GM19023 (cell line): ENCODE data around the gene PDE11A.

Source experiments
- ATAC-seq: cut with Tn5 transposase; IDR thresholded peaks from one replicate; pipeline ENCODE4 v1.9.1; 2021; ENCODE audit warnings: mild to moderate bottlenecking, moderate library complexity; ENCODE audit not compliant: unreplicated experiment

Gene PDE11A

DNA sequence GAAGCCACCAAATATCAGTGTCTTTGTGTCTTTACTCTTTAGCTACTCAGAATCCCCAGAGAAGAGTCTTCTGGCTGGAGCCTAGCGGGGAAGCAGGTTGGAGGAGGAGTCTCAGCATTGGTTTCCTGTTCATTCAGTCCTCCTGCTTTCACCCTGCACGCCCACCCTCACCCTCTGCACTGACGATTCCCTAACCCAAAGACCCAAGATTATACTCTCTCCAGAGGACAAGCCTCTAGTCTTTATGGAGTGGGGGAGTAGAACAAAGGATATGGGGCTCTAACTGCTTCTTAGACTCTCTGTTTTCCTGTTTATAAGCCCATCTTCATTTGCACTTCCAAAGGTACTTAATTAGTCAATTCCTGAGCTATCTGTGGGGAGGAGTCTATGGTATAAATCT is 341.2 kb downstream of the PDE11A start:
- ATAC-seq: no peak

DNA sequence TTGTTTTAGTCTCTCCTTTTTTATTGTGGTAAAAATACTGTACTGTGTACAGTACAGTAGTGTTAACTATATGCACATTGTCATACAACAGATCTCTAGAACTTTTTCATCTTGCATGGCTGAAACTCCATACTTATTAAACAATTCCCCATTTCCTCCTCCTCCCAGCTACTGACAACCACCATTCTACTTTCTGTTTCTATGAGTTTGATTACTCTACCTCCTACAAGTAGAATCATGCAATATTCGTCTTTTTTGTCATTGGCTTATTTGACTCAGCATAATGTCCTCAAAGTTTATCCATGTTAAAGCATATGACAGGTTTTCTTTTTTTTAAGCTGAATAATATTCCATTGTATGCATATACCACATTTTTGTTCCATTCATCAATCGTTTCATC is 341.8 kb downstream of the PDE11A start:
- ATAC-seq: no peak

DNA sequence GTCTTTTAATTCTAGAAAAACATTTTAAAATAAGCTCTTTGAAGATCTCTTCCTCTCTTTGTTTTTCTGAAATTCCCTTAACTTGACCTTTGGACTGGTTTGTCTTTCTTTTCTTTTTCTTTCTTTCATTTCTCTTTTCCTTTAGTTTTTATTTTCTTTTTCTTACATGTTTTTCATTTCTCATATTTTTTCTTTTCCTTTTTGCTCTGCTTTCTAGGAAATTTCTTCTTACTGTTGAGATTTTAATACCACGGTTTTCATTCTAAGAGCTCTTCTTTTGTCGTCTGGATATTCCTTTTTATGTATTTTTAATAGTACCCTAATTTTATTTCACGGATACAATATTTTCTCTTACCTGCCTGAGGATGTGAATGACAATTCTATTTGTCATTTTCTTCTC is 342.2 kb downstream of the PDE11A start:
- ATAC-seq: no peak

DNA sequence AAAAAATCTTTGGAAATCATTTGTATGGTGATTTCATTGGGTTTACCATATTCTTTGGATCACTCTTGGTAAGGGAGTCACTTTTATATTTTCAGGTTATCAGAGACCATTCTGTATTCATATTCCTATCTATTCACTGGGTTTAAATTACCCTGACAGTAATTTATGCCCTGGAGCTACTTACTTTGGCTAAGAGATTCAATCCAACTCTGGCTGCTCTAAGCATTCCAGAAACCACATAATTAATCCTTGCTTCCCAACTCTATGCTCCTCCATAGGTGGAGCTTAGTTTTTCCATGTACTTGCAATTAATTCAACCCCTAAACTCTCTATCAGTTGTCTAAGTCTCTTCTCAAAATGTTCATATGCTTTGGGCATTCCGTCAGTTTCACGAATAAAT is 343.7 kb downstream of the PDE11A start:
- no peak for ATAC-seq

DNA sequence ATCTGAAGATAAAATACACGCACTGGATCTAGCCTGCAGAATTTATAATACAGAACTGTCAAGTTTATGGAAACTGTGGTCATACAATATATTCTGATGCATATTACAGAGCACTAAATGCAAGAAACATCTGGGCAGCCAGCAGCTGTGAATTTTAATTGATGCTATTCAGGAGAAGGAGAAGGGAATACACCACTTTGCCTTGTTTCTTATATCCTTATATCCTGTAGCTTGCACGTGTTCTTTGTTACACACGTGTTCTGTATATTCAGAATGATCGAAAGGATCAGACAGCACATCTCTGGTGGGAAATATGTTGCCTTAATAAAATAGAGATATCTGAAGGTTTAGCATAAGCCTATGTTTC is 344.2 kb downstream of the PDE11A start:
- ATAC-seq: no peak

DNA sequence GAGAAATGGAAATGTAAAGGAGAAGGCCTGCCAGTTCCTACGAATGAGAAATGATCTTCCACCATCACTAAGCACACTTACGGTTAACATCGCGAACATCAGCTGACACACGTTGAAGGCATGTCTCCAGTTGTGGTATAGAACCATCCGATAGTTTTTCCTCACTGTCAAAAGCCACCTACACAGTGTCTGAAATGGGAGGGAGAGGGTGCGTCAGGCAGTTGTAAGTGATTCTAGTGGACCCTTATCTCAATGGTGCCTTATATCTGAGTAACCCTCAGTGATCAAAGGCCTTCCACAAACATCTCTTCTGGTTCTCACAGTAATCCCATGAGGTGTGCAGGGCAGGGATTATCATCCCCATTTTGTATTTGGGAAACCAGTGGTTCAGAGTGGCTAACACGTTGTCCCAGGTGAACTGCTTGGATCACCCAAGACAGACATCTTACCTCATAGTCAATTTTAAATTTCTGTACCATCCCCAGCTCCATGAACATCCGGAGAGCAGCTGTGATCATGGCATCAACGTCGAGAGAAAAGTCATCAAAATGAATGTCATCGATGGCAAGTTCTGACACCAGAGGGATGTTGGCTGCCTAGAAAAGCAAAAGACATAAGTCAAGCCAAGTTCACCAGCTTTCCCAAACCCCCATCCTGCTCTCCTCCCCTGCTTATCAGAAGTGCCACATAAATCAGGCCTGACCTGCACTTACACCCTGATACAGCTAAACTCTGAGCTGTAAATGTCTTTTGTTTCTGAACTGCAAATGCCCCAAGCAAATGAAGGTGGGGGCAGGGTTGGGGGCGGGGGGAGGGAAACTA is 344.8 kb downstream of the PDE11A start:
- no peak for ATAC-seq

DNA sequence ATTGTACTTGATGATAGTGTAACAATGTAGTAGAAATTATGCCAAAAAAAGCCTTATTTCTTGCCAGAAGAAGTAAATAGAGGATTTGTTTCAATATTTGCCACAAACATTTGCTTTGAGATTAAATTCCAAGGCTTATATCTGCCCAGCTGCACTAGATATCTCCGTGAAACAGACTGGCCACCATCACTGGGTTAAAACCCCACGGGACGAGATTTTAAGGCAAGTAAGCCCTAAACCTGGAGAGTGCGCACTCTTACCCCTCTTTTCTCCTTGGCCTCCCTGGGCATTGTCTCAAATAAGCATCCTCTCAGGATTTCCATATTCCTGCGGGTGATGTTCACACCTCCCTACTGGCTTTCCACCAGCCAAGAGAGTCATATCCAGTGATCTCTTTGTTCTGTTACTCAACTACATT is 345.6 kb downstream of the PDE11A start:
- ATAC-seq: no peak

DNA sequence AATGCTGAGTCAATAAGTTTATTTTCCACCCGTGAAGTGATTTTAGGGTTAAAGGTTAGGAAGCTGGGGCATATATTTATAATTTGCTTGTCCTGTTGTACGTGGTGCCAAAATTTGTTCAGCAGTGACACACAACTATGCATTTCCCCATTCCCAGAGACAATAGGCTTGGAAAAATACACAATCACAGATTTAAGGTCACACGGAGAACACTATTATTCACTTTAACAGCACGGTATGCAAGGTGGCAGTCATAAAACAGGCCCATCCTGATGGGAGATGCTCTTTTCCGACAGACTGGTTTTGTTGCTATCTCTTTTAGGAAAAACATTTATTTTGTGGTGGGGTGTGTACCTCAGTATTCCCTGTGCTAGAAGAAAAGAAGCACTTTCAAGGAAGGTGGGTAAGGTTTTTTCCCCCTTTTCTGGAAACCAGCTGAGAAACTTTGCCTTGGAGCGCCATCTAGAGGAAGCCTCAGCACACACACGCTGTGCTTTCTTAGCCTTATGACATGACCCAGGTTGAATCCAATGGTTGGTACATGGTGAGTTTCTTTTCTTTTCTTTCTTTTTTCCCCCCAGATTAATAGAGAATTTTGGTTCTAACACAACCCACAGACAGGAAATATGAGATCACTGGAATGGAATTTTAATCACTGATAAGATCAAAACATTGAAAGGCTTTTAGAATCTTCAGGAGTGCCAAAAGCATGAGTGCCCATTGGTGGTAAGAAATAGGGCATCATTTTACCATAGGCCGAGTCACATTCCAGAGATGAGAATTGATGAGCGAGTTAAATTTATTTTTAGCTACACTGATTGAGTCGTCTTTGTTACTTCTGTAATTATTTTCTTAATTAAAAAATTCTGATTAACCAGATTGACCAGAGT is 347.9 kb downstream of the PDE11A start:
- no peak for ATAC-seq

DNA sequence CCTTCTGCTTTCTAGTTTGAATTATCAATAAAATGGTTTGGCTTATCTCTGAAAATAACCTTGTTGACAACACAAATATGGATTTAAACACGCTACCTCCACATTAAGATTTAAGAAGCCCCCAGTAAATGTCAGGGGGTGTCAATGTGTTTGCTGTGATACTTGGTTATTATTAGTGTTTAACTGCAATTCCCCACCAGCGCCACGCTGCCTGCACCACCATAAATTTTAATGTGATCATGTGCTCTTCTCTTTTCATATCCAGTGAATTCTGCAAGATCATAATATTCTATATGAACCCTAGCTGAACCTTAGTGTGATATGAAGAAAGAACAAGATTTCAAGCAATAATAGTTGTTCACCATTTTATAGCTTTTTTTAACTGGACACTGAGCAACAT is 349.3 kb downstream of the PDE11A start:
- no peak for ATAC-seq

DNA sequence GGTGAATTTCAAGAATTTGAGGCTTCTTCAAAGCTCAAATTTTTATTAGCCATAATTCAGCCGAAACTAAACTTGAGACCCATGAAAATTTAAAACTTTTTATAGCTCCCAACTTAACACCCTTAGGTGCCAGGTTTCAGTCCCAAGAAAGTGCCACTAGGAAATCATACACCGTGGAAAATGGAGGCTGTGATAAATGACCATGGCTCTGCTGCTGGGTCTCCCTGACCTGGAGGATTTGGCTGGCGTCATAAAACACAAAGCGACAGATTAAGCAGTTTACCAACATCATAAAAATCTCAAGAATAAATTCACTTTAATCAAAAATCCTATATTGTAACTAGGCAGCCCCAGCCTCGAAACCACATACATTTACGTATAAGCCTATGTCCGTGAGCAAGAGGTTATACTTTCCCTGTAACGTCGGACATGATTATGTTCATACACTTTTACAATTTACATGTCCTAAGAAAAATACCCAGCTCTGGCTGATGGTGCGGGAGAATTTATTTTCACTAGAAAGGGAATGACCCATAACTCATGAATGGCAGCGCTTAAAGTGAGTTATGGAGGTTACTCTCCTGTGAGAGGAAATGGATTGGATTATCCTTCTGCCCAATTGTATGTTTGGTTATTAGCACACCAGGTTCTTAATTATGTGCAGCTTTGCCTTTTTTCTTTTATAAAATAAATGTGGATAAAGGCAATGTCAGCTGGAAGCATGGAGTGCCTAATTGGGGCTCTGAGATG is 350.6 kb downstream of the PDE11A start:
- ATAC-seq: no peak

DNA sequence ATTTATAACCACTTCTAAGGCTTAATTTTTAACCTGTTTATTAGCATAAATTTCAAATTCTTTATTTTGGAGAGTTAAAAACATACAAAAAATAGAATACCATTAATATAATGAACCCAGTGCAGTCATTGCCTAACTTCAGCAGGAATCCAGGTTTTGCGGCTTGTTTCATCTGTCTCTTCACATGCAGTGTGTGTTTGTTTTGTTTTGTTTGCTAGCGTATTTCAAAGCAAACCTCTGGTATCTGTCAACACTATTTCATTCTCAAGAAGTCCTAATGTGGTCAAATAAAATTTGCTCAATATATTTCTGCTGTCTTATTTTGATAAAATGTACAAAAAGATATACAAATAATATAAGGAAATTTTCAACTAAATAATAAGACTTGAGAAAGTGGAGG is 351.5 kb downstream of the PDE11A start:
- ATAC-seq: no peak

DNA sequence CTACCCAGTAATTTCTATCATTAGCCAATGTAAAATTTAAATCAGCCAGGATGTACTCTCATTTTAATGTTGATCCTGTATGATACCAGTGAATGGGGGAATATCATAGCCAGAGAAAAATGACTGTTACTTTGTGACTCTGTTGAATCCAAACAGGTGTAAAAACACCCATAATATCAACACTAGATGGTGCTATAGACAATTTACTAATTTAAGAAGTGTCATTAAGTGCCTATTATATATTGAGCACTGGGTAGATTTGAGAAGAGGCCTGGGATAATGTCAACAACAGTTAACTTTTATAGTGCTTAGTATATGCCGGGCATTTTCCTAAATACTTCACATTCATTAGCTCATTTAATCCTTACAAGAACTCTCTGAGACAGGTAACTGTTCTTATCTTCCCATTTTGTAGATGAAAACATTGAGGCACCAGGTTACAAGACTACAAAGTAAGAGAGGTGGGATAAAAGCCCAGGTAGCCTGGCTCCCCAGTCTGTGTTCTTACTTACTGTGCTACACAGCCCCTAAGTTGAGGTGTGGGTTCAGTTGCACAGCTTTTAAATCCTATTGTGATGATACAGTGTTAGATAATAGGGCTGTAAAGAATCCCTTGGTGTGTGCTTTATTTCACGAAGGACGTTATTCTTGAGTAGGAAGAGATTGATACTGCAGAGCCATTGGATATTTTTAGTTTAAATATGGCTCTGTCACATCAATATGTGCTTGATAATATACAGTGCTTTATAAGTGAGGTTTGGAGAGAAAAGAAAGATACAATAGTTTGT is 354.6 kb downstream of the PDE11A start:
- ATAC-seq: no peak

DNA sequence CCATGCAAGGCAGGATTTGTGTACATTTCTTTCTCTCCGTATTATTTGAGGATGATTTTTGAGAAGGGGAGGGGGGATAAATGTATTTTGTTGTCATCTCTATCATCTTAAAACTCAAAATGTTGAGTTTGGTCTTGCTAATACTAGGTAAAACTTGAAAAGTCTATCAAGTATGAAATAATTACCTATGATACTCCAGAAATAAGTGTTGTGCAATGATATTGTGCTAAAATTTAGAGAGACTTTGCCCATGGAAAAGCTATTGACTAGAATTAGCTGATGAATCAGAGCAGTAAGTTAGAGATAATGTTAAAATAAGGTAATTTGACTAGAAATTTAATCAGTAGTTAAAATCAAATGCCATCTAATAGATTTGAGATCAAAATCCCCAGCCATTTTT is 356.1 kb downstream of the PDE11A start:
- no peak for ATAC-seq

DNA sequence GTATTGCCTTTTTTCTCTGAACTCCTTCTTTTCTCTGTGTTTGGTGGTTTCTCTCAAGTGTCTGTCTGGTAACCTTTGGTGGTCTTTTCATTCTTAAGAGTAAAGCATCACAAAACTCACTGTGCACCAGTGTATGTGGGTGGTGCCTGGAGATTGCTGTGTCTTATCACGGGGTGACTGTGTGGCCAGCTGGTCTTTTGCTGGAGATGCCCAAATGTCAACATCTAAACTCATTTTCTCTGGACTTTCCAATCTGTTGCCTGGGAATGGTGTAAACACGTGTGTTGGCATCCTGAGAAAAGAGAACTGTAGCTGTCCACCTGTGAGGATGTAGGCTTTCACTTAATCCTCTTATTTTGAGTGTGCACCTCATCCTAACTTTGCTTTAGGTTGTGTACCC is 356.8 kb downstream of the PDE11A start:
- no peak for ATAC-seq

DNA sequence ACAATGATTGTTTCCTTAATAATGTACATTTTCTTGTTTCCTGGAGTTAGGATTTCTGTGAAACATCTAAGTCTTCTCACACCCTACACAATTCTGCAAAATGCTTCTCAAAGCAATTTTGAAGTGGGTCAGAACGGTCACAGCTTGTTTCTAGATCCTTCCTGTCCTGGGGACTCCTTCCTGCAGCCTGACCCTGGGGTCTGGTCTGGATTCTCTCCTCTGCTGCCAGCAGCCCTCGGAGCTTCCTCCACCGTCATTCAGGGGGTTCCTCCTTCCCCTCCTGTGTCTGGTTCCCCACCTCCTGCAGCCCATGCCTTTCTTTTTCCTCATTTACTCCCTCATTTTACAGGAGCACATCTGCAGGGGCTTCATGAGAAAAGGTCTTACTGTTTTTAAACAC is 357.9 kb downstream of the PDE11A start:
- ATAC-seq: no peak

DNA sequence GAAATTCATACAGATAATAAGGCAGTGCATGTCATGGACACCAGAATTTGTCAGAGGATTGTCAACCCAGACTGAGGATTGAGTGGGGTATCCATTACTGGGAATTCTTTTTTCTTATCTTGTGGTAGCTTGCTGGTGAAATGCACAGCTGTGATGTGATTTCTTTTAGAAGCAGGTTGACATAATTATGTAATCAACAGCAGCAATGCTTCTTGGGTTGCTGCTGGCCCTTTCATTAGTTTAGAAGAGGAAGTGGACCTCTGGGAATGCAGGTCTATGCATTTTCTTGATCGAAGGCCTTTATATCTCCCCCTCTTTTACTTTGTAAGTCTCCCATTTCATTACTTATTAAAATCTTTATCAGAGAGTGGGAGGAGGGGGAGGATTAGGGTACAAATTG is 360.1 kb downstream of the PDE11A start:
- no peak for ATAC-seq

DNA sequence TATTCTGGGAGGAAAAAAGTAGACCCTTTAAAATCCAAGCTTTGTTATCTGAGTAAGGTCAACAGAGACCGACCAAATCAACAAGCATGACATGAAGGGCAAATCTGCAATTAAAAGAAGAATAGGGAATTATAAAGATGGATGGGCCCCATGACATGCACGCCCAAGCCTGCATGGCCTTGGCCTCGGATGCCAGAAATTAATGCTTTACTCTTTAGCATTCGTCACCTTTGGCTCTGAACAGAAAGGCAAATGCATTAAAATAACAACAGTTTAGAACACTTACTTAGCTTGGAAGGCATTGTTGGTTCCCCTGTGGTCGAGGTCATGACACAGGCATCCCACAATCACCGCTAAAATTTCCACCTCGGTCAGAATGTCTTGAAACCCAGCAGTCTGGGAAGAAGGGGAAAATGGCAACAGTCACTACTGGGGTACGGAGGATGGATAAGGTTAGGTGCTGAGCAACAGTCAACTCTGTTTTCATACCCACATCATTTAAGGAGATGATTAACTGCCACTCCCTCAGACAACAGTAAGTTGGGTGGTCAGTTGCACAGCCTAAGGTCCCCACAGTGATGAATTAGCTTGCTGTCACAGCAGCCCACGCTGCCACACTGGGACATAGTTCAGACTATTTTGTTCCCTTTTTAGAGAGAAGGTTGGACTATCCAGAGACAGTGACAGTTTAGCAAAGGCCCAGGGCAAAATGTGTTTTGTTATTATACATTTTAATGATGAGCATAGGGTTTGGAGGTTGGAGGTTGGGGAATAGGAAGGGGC is 360.9 kb downstream of the PDE11A start:
- no peak for ATAC-seq

DNA sequence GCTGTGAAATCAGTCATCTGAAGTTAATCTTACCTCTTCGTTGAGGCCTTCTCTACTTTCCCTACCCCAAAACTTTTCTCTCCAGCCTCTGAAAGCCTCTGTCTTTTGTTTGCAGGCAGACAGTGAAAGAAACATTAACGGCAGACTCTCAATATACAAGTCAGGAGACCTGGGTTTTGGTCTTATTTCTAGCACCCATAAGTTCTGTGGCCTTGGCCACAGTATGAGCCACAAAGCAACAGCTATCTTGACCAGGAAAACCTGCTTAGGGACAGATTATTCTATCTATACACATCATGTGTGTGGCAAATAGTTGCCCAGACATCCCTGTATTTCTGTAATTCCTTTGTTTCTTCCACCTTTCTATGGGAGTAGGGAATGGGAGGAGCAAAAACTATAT is 361.7 kb downstream of the PDE11A start:
- ATAC-seq: no peak

DNA sequence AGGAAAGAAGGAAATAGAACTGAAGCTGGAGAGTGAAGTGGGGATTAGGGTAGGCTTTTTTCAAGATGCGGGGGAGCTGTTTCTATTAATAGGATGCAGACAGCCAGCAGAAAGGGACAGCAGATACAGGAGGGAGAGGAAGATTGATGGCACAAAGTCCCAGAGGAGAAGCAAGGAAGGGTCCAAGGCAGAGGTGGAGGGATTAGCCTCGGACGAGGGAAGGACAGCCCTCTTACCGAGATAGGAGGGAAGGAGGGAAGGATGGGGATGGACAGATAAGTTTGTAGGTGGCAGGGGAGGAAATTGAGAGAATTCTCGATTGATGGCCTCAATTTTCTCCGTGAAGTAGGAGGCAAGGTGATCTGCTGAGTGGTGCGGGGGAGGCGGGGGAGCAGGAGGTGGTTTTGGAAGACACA is 362.6 kb downstream of the PDE11A start:
- ATAC-seq: no peak
